ENCODE data around the gene CHMP6.

The CHMP6 gene

GRCh38 chr17:81020767-81021497 is 29.3 kb downstream of the CHMP6 start:
- no peak overlapping the region for H3K27ac ChIP-seq
- no peak overlapping the region for H3K4me3 ChIP-seq (ENCODE audit: low read depth in 1 of 2, low read length in 1 of 2)
- peaks cover 14 to 16% of the 10 kb centered on the region in 2 experiments for H3K4me1 ChIP-seq (ENCODE audit: control insufficient read depth in 1 of 2, insufficient read depth in 1 of 2, low read depth in 1 of 2, low read length in 1 of 2)
- no peaks in the 10 kb centered on the region for H3K9me3 ChIP-seq
- H3K36me3 ChIP-seq = no peaks in the 10 kb centered on the region
- TF ChIP-seq, protein P1, sequence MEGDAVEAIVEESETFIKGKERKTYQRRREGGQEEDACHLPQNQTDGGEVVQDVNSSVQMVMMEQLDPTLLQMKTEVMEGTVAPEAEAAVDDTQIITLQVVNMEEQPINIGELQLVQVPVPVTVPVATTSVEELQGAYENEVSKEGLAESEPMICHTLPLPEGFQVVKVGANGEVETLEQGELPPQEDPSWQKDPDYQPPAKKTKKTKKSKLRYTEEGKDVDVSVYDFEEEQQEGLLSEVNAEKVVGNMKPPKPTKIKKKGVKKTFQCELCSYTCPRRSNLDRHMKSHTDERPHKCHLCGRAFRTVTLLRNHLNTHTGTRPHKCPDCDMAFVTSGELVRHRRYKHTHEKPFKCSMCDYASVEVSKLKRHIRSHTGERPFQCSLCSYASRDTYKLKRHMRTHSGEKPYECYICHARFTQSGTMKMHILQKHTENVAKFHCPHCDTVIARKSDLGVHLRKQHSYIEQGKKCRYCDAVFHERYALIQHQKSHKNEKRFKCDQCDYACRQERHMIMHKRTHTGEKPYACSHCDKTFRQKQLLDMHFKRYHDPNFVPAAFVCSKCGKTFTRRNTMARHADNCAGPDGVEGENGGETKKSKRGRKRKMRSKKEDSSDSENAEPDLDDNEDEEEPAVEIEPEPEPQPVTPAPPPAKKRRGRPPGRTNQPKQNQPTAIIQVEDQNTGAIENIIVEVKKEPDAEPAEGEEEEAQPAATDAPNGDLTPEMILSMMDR (IDR thresholded peaks at IDR 0.05) = no peak
- peaks cover 11% of the 10 kb centered on the region for H3K27me3 ChIP-seq

DNA sequence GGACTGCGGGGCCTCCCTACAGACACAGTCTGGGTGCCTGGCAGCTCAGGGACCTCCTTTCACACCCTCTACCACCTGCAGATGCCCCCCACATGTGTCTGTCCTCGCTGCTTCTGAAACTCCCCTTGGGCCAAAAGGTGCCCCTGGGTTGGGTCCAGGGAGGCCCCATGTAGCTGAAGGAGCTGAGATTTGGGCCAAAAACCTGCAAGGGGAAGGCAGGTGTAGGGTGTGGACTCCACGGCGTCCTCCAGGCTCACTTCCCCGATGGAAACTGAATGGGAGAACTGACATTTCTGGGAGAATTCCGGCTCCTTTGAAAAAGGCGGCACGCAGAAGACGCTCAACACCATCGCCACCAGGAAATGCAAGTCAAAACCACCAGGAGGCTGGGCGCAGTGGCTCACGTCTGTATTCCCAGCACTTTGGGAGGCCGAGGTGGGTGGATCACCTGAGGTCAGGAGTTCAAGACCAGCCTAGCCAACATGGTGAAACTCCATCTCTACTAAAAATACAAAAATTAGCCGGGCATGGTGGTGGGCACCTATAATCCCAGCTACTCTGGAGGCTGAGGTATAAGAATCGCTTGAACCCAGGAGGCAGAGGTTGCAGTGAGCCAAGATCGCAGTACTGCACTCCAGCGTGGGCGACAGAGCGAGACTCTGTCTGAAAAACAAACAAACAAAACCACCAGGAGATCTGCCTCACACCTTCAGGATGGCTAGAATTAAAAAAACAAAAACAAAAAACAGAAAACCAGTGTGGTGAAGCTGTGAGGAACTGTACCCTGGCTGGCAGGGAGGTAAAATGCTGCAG is 30.1 kb downstream of the CHMP6 start:
- H3K4me3 ChIP-seq (ENCODE audit: low read depth in 1 of 2, low read length in 1 of 2) = no peak overlapping the region
- TF ChIP-seq, protein P1 (IDR thresholded peaks at IDR 0.05) = no peak
- H3K4me1 ChIP-seq (ENCODE audit: control insufficient read depth in 1 of 2, insufficient read depth in 1 of 2, low read depth in 1 of 2, low read length in 1 of 2) = peaks cover 14 to 16% of the 10 kb centered on the region in 2 experiments
- no peak overlapping the region for H3K27ac ChIP-seq
- H3K27me3 ChIP-seq = peaks cover 19% of the 10 kb centered on the region
- H3K9me3 ChIP-seq = no peaks in the 10 kb centered on the region
- no peaks in the 10 kb centered on the region for H3K36me3 ChIP-seq

- peaks cover 14 to 16% of the 10 kb centered on the region in 2 experiments for H3K4me1 ChIP-seq (ENCODE audit: control insufficient read depth in 1 of 2, insufficient read depth in 1 of 2, low read depth in 1 of 2, low read length in 1 of 2)
- no peaks in the 10 kb centered on the region for H3K9me3 ChIP-seq
- no peak overlapping the region for H3K4me3 ChIP-seq (ENCODE audit: low read depth in 1 of 2, low read length in 1 of 2)
- TF ChIP-seq, protein P1 (IDR thresholded peaks at IDR 0.05) = no peak
- no peak overlapping the region for H3K27ac ChIP-seq
- H3K27me3 ChIP-seq = peaks cover 25% of the 10 kb centered on the region
- no peaks in the 10 kb centered on the region for H3K36me3 ChIP-seq
Observed at GRCh38 chr17:81022344-81022676, 30.7 kb downstream of the CHMP6 start.

- H3K4me1 ChIP-seq (ENCODE audit: control insufficient read depth in 1 of 2, insufficient read depth in 1 of 2, low read depth in 1 of 2, low read length in 1 of 2) = peaks cover 3 to 10% of the 10 kb centered on the region in 2 experiments
- no peaks in the 10 kb centered on the region for H3K9me3 ChIP-seq
- no peak overlapping the region for H3K4me3 ChIP-seq (ENCODE audit: low read depth in 1 of 2, low read length in 1 of 2)
- TF ChIP-seq, protein P1 (IDR thresholded peaks at IDR 0.05) = no peak
- no peak overlapping the region for H3K27ac ChIP-seq
- no peaks in the 10 kb centered on the region for H3K36me3 ChIP-seq
- H3K27me3 ChIP-seq = peaks cover 48% of the 10 kb centered on the region
Observed at GRCh38 chr17:81025065-81025740, 33.6 kb downstream of the CHMP6 start.

DNA sequence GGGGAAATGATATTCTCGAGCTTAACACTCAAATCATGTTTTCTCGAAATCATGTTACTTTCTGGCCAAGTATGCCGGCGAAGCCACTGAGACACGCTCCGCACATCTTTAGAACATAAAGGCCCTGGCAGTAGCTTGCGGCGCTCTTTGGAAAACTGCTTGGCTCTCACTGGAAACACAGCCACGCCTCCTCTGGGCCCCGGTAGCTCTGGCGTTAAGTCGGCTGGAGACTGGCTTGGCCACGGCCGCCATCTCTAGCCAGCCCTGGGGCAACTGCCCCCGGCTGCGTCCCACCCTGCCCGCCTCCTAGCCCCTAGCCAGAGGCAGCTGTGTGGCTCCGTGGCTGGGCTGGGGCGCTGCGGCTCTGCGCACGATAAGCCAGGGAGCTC is 34.1 kb downstream of the CHMP6 start:
- no peak overlapping the region for H3K27ac ChIP-seq
- peaks cover 48% of the 10 kb centered on the region for H3K27me3 ChIP-seq
- TF ChIP-seq, protein P1 (IDR thresholded peaks at IDR 0.05) = no peak
- no peaks in the 10 kb centered on the region for H3K9me3 ChIP-seq
- H3K4me1 ChIP-seq (ENCODE audit: control insufficient read depth in 1 of 2, insufficient read depth in 1 of 2, low read depth in 1 of 2, low read length in 1 of 2) = peaks cover 4 to 14% of the 10 kb centered on the region in 2 experiments
- no peak overlapping the region for H3K4me3 ChIP-seq (ENCODE audit: low read depth in 1 of 2, low read length in 1 of 2)
- no peaks in the 10 kb centered on the region for H3K36me3 ChIP-seq

All from neutrophil (primary cell).